NCI-H510A (cell line): ENCODE data around the gene TNNT3.
"Not testable (repeated sequence)": the region's sequence is repeated elsewhere in the genome, so short reads cannot be mapped to it uniquely, and the experiment has no call there.

Experiments
- DNase-seq: peaks from one replicate; lab custom pipeline; 2025; lab: John Stamatoyannopoulos, UW

TNNT3 gene

DNA sequence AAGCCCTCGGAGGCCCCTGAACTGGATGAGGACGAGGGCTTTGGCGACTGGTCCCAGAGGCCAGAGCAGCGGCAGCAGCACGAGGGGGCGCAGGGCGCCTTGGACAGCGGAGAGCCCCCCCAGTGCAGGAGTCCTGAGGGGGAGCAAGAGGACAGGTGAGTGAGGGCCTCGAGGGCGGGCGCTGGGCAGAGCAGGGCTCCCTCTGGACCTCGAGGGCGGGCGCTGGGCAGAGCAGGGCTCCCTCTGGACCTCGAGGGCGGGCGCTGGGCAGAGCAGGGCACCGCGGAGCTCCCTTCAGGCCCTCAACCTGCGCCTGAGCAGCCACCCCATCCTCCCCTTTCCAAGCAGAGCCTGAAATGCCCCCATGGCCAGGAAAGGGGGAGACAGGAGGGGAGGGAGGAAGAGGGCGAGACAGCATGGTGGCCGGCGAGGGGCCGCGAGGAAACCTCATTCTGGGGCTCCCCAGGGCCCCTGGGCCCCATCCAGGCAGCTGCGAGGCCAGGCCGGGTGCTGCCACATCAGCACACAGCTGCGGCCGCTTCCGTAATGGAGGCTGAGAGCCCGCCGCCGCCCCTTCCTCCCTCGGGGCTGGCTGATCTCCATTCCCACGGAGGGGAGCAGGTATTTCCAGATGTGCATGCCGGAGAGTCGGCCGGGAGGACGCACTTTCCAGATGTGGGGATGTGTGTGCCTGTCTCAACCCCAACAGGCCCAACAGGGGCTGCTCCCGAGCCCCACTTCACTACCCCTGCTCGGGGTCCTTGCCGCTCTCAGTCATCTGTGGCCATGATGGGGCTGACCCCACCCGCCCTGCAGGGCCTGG is 37.9 kb upstream of the TNNT3 start:
- DNase-seq, result no peak

DNA sequence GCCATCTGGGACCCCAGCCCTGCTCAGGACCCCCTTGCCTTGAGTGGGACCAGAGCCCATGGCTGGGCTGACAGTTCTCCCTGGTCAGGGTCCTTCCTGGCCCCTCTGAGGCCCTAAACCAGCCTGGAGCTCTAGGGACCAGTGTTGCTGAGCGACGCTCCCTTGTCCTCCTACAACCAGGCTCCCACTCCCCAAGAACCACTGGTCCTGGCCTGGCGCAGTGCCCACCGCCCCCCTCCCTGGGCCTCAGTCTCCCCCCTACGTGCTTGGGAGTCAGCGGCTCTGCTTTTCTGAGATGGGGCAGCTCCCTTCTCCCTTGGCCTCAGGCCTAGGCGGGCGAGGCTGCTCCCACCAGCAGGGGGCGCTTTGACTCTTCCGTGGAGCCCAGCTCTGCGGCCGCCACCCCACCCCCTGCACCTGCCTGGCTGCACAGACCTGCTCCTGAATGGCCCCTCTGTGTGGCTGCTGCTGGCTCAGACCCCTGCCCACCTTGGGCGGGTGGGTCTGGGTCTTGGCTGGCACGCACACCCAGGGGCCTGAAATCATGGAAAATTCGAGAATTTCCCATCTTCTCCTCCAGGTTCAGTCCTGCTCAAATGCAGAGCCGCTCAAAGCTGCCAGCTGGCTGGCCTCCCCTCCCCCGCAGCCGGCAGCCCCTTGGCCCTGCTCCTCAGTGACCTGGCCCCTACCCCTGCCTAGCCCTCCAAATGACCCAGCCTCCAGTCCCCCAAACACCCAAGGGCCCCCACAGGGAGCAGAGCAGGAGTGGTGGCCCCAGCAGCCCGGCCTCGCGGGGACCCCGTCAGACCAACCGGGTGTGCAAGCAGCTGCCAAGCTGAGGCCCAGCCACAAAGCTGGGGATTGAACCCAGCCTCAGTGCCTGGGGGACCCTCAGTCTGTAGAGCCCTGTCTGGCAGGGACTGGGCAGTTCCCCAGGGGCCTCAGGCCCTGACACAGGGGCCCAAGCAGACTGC is 37.0 kb upstream of the TNNT3 start:
- DNase-seq, result no peak

DNA sequence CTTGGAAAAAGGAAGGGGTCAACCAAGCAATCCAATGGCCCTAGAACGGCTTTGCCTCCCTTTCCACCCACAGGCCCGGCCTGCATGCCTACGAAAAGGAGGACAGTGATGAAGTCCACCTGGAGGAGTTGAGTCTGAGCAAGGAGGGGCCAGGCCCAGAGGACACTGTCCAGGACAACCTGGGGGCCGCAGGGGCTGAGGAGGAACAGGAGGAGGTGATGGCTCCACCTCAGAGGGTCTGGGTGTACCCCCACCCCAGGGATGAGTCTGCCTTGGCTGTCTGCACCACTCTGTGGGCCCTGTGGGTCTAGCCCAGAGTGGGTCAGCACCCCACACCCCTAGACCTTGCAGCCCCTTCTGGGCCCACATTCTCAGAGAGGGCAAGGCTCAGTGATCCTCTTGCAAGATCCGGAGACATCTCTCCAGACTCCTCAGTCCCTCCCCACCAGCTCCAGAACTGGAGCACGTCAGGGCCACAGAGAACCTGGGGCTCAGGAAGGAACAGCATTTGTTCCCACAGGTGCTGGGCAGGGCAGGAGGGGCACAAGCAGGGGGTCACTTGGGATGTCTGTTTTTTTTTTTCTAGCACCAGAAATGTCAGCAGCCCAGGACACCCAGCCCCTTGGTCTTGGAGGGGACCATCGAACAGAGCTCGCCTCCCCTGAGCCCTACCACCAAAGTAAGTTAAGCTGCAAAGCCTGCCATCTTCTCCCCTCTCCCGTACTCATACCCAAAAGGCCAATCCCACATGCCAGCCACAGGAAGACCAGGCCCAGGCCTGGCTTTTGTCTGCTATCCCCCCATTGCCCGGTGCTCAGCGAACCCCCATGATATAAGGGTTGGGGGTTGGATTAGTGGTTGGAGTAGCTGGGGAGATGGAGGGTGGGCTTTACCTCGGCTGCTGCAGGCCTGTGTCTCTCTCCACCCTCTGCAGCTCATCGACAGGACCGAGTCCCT is 35.9 kb upstream of the TNNT3 start:
- no peak for DNase-seq

DNA sequence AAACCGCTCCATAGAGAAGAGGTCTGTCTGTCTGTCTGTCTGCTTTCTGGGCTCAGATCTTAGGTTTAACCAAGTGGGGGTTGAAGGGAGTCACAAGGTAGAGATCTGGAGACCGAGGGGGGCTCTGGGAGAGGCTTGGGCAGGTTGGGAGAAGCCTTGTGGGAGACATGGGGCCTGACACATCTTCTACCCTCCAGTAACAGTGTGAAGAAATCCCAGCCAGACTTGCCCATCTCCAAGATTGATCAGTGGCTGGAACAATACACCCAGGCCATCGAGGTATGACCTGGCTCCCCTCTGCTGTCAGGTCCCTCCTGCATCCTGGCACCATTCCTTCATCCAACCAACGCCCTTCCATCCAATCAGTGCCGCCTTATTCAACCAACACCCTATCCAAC is 35.2 kb upstream of the TNNT3 start:
- DNase-seq, result no peak

DNA sequence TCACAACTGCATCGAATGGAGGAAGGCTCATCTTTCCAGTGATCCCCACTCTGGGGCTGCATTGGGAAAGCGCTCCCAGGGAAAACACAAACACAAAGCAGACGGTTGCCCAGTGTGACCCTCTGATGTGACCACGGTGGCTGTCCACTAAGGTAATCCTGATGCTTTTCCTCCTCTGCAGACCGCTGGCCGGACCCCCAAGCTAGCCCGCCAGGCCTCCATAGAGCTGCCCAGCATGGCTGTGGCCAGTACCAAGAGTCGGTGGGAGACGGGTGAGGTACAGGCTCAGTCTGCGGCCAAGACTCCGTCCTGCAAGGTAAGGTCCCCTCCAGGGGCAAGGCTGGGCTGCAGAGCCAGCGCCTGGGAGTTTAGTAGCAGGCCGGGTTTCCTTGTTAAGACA is 33.0 kb upstream of the TNNT3 start:
- DNase-seq, result not testable (repeated sequence)

DNA sequence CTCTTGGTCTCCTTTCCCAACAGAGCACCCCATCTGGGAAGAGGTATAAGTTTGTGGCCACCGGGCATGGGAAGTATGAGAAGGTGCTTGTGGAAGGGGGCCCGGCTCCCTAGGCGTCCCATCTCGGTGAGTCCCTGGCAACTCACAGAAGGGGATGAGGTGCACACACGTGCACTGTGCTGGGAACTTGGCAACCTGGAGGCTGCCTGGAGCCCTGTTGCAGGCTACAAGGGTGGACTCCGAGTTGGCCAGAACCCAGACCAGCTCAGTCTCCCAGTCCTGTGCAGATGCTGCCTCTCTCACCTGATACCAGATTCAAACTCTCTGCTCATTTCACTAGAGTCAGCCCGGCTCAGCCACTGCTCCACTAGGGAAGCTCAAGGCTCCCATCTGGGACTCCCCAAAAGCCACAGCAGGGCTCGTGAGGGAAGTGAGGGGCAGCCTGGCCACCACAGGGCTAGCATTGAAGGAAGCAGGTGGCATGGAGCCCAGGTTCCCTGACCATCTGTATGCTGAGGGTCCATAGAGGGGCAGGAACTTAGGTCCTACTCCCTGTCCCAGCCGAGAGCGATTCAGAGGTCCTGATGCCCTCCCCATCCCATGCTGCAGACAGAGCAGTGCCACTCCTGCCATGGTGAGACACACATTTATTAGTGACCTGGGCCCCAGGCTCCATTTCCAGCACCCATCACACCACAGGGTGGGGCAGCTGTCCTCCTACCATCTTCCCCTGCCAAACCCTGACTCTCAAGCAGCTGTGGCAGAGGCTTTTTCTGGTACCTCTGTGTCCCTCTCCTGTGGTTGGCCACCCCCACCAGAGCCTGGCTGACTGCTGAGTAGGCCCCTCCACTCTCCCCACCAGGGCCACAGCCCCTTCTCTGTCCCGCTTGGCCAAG is 31.8 kb upstream of the TNNT3 start:
- no peak for DNase-seq

DNA sequence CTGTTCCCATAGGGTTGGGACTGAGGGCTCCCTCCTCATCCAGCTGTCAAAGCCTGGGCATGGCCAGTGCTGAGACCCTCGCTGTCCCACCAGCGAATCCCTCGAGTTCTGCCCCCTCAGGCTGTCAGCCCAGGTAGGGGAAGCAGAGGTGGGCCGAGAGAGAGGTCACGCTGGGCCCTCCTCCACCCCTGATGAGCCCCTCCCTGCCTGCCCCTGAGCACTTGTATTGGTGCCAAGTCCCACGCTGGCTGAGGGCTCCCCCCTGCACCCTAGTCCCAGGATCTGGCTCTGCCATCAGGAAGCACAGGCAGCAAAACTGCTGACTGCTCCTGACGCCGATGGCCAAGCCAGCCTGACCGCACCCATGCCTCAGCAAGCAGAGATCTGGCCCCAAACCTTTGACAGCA is 31.2 kb upstream of the TNNT3 start:
- DNase-seq, result no peak

DNA sequence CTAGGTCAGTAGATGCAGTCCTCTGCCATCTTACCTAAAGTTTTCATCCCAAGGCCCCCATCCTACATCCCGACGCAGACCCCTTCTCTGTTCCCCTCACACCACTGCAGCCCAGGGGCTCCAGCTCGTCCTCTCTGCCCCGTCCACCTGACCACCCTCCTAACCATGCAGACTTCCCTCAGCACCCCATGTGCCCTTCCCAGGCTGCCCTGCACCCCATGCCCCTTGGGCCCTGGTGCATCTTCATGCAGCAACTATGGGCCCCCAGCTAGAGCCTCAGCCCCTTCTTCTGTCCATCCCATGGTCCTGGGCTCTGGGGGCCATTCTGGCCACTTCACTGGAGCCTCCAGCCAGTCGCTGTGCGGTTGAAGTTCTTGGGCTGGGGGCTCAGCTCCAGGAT is 30.7 kb upstream of the TNNT3 start:
- no peak for DNase-seq

DNA sequence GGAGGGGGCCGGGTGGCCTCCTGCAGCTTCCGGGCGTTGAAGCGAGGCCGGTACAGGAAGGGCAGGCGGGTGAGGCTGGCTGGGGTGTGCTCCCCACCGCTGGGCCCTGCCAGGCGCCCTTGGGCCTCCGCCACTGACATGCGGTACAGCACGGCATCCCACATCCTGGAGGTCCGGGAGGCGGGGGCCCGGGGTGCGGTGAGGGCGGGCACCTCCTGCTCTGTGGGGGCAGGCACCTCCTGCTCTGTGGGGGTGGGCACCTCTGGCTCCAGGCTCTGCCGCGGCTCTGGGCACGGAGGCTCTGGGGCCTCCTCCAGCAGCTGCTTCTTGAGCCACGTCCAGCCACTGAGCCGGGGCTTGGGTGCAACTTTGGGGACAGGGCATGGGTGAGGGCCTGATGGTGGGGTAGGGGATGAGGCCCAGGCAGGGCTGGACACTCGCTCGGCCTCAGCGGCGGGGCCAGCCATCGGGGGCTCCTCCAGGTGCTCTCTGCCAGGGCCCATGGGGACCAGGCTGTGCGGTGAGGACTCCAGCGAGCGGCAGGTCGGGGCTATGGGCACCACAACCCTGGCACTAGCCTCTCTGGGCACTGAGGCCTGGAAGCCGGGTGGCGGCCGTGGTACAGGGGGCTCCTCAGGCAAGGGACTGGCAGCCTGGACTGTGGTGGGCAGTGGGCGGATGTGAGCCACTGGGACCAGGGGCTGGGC is 30.1 kb upstream of the TNNT3 start:
- no peak for DNase-seq

DNA sequence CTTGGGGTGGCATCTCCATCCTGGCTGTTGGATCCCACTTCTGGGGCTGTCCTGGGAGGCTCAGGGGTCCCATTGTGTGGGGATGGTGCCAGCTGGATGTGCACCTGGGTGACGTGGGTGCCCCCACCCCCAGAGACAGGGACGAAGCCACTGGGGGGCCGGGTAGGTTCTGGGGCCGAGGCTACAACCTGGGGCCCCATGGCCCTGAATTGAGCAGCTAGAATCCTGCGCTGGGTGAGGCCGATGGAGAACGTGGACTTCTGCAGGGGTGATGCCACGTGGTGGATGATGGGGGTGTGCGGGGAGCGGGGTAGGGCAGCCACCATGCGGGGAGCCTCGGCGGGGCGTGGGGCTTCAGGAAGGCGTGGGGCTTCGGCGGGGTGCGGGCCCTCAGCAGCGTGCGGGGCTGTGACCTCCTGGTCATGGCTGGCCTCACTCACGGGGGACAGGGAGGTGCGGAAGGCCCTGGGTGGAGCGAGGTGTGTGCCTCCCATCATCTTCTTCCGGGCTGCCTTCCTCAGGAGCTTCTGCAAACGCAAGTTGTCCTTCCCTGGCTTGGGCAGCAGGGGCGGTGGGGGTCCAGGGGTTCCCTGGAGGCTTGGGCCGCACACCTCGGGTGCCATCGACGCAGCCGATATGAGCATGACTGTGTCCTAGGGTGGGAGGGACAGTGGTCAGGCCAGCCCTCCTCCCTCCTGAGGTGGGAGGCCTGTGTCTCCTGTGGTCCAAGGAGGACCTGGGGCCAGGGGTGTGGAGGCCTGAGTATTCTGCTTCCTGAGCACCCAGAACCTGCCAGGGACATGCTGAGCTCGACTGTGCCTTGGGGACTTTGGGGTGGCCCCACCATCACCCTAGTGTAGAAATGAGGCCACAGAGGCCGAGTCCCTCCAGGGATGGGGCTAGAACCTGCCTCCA is 29.3 kb upstream of the TNNT3 start:
- DNase-seq, result no peak

DNA sequence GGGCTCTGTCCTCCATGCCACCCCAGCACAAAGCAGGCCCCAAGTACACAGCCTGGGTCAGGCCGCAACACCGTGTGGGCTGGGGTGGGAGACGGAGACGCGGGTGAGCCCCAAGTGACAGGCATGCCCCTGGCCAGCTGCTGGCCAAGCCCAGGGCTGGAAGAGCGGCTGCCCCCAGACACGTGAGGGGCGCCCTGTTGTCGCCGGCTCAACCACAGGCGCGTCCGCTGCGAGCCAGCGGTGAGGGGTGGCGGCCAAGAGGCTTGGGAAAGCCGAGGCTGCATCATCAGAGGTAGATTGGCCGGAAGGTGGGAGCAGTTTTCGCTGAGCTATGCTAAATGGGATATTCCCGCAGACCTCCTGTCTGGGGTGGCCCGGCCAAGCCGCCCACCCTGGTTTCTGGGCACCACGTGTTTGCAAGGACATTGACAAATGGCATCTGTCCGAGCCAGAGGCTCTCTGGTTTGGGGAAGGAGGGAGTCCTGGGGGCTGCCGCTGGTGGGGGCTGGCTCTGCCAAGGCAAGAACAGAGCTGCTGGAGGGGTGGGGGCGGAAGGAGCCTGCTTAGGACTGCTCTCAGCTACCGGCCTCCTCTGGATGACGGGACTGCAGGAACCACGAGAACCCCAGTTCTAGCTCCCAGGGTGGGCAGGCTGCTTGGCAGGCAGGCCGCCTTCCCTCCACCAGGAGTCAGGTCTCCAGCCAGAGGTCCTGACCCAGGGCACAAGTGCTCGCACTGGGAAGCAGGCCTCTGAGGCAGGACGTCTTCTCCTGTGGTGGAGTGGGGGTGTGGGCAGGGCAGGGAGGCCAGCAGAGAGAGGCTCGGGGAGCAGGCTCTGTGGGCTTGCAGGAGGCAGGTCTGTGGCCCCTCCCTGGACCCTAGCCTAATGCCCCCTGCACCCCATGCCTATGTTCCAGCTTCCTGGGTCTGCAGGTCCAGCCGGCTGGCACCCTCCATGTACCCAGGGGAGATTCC is 28.4 kb upstream of the TNNT3 start:
- DNase-seq, result no peak

DNA sequence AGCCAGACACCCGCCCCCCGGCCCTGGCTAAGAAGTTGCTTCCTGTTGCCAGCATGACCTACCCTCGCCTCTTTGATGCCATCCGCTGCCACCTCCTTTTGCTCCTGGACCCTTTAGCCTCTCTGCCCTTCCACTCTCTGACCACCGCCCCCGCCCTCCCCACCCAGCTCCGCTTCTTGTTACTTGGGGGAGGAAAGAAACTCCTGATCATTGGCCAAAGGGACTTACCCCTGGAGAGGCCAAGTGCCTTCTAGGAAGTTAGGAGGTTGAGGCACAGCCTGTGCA is 27.7 kb upstream of the TNNT3 start, which contains the start of gene PRR33:
PRR33 (minus strand) TSS at position 65 of the 285 bp plus-strand sequence. CDS start 1,311 bp downstream, outside the sequence.
- no peak for DNase-seq

DNA sequence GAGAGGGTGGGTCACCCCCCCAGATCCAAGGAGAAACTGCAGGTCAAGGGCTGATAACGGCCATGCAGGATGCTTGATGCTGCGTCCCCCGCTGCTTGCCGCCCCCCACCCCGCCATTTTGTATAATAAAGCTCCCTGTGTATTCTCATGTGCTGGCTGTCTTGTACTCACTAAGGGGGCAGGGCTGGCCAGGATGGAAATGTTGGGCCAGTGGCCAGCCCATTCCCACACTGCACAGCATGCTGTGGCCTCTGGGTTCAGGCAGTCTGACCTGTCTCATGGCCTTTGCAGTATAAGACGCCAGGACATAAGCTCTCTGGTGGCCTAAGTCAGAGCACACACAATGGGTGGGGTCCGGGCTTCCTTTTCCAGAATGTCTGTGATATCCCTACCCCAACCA is 27.4 kb upstream of the TNNT3 start:
- DNase-seq, result no peak

DNA sequence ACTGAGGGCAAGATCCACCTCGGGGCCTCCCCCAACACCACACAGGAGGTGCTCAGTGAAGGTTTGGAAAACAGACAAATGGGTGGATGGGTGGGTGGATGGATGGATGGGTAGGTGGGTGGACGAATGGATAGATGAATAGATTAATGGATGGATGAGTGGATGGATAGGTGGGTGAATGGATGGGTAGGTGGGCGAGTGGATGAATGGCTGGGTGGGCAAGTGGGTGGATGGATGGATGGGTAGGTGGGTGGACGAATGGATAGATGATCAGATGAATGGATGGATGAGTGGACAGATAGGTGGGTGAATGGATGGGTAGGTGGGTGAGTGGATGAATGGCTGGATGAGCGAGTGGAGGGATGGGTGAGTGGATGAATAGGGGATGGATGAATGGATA is 26.9 kb upstream of the TNNT3 start:
- no peak for DNase-seq

DNA sequence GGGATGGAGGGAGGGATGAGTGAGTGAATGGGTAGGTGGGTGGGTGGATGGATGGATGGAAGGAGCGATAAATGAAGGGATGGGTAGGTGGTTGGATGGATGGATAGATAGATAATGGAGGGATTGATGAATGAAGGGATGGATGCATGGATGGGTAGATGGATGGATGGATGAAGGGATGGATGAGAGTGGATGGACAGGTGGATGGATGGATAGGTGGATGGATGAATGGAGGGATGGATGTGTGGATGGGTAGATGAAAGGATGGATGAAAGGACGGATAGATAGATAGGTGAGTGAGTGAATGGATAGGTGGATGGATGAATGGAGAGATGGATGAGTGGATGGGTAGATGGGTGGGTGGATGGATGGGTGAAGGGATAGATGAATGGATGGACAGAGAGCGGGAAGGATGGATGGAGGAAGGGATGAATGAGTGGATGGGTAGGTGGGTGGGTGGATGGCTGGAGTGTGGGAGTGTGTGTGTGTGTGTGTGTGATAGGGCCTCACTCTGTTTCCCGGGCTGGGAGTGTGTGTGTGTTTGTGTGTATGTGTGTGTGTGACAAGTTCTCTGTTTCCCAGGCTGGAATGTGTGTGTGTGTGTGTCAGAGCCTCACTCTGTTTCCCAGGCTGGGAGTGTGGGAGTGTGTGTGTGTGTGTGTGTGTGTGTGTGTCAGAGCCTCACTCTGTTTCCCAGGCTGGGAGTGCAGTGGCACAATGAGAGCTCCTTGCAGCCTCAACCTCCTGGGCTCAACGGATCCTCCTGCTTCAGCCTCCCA is 25.7 kb upstream of the TNNT3 start:
- no peak for DNase-seq

DNA sequence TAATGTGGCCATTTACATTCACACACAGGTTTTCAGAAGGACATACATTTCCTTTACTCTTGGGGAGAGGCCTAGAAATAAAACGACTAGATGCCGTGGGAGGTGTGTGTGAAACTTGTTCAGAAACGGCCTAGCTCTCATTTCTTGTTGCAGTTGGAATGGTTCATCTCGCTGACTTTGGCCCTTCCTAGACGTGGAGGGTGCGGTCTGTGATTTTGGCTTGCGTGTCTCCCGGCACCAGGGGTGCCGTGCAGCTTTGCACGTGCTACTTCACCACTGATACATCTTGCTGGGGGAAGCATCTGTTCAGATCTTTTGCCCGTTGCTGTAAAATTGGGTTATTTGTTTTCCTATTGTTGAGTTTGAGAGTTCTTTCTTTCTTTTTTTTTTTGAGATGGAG is 24.7 kb upstream of the TNNT3 start:
- DNase-seq, result no peak

DNA sequence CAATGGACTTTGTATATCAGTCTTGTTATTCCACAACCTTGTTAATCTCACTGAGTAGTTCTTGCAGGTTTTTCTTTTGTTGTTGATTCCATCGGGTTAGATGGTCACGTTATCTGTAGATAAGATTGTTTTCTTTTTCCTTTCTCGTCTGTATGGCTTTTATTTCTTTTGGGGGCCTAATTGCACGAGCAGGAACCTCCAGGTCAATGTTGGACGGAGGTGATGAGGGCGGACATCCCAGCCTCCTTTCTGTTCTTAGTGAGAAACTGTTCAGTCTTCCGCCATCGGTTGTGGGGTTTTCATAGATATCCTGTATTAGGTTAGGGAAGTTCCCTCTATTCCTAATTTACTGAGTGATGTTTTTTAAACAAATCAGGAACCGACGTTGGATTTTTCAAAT is 23.0 kb upstream of the TNNT3 start:
- DNase-seq, result no peak
